ENCODE data around the gene NUDT7.

Gene NUDT7

DNA sequence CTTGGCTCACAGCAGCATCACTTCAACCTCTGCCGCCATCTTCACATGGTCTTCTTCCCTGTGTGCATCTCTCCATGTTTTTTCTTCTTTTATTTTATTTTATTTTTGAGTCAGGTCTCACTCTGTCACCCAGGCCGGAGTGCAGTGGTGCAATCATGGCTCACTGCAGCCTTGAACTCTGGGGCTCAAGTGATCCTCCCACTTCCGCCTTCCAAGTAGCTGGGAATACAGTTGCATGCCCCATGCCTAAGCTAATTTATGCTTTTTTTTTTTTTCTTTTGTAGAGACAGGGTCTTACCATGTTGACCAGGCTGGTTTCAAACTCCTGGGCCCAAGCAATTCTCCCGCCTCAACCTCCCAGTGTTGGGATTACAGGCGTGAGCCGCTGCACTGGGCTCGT, 1.9 kb downstream of the NUDT7 start:
- no peak for DNase-seq (ENCODE audit: low spot score)

DNA sequence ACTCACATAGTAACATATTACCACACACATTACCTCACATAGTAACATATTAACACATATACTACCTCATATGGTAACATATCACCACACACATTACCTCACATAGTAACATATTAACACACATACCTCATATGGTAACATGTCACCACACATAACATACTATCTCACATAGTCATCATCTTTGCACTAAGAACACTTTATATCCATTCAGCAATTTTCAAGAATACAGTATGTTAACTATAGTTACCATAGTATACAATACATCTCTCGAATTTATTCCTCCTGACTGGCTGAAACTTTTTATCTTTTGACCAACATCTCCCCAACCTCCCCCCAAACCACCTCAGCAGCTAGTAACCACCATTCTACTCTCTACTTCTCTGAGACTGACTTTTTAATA, 7.6 kb downstream of the NUDT7 start:
- no peak for DNase-seq (ENCODE audit: low spot score)

DNA sequence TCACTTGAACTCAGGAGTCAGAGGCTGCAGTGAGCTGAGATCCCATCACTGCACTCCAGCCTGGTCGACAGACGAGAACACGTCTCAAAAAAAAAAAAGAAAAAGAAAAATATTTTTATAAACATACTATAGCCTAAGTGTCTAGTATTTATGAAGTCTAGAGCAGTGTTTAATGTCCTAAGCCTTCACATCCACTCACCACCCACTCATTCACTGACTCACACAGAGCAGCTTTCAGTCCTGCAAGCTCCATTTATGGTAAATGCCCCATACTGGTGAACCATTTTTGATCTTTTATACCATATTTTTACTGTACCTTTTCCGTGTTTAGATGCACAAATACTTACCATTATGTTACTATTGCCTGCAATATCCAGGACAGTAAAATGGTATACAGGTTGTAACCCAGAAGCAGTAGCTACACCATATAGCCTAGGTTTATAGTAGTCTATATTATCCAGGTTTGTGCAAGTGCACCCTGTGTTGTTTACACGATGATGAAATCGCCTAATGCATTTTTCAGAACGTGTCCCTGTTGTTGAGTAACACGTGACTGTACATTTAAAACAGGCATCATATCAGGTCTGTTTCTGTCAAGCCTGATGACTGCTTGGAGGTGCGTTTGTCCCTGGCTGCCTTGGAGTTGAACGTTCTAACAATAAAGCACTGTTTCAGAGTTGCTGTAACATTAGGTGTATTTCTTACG, 10.1 kb downstream of the NUDT7 start:
- DNase-seq (ENCODE audit: low spot score), result no peak

DNA sequence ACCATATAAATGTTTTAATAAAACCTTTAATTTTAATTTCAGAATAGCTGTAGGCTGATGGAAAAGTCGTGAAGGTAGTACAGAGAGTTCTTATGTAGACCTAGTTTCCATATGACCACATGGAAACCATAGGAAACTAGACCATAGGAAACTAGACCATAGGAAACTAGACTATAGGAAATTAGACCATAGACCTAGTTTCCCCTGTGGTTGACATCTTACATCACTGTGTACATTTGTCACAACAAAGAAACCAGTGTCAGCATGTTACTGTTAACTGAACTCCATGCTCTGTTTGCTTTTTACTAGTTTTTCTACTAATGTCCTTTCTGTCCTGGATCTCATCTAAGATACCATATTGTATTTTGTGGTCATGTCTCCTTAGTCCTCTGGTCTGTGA, 14.6 kb downstream of the NUDT7 start:
- DNase-seq (ENCODE audit: low spot score), result no peak

DNA sequence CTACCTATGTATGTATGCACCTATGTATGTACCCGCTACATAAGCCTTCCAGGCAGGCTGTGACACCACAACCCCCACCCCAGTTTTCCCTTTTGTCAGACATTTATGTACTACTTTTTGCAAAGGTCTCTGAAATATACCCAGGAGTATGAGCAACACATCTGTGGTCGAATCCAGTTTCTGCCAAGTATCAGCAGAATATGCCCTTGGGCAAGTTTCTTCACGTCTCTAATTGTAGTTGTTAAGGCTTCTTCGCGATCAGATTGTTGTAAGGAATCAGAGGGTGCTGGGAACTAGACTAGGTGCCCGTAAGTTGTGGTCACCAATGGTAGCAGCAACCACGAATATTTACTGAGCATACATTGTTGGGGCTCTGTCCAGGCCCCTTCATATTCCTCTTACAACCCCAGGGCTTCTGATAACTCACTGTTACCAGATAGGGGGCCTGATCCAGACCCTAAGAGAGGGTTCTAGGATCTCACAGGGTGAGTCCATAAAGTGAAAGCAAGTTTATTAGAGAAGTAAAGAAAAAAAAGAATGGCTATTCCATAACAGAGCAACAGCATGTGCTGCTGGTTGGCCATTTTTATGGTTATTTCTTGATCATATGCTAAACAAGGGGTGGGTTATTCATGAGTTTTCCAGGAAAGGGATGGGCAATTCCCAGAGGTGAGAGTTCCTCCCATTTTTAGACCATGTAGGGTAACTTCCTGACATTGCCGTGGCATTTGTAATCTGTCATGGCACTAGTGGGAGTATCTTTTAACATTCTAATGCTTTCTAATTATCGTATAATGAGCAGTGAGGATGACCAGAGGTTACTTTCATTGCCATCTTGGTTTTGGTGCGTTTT, 16.6 kb downstream of the NUDT7 start:
- DNase-seq (ENCODE audit: low spot score), result no peak

DNA sequence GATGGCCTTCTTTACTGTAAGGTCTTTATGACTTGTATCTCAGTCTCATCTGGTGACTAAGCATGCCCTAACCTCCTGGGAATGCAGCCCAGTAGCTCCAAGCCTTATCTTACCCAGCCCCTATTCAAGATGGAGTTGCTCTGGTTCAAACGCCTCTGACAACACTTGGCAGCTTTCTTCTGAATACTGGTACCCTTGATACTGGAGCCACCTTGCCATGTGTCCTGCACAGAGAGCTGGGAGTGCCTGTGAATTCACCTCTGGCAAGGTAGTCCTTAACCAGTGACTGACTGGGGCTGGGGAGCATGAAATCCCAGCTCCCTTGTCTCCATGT, 17.2 kb downstream of the NUDT7 start:
- no peak for DNase-seq (ENCODE audit: low spot score)

DNA sequence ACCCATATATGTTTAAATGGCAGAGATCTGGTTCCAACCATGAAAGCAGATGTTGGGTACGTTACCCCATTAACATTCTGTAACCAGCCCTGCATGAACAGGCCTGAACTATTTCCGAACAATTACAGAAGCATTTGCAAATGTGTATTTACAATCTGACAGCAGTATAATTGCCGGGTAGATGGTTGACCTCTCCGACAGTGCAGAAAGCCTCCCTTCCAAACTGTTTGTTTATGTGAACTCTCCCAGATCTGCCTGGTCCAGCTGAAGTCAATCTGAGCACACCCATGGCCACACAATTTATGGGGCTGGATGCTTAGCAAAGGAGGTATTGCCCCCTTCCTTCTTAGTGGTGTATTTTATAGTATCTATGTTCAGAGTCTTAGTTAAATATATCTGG, 21.8 kb downstream of the NUDT7 start:
- no peak for DNase-seq (ENCODE audit: low spot score)

DNA sequence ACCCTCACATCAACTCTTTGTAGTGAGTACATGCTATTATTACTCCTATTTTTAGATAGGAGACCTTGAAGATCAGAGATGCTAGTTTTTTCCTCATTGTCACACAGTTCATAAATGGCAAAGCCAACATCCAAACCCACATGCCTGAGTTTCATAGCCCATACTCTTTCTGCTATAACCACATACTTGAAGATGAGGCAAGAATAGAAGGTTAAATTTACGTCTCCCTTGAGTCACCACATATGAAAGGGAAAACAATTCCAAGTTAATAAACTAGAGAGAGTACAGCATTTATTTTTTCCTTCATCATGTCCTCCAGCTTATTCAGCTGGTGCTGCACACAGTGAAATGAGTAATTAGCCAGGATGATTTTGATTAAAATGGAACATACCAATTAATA, 23.7 kb downstream of the NUDT7 start:
- no peak for DNase-seq (ENCODE audit: low spot score)

DNA sequence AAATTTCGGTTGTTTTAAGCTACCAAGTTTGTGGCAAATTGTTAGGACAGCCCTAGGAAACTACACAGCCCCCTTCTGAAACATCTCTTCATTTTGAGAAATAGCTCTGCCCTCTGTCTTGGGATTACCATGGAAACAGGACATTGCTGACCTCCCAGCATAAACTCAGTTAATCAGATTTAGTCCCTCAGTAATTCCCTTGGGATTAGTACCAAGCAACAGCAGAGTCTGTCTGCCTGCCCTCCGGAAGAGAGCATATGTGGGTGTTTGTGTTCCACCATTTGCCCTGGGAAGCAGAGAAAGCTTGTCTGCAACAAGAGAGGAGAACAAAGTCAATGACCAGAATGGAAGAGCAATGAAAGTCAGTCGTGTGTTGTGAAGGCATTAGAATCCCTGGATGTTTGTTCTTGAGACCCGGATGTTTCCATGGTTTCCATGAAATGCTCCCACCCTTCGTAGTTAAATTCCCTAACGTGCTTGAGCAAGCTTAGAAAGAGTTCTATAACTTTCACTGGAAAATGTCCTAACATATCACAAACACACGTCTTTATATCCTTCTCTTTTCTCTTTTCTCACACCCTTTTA, 26.2 kb downstream of the NUDT7 start:
- DNase-seq (ENCODE audit: low spot score), result no peak

DNA sequence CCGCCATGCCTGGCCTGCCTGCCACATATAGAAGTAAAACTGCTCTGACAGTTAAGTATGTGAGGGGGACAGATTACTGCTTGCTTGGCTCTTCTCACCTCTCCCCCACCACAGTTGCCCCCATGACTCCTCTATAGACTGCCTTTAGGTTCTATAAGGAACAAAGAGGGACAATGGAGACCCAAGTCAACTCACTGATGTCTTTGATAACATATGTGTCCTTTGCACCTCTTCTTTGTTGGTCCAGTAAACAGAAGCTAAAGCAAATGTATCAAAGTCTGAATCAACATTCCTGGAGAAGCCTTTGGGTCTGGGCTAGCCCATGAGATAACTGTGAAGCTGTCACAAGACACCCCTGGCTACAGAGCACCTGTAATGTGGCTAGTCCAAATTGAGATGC, 27.1 kb downstream of the NUDT7 start:
- no peak for DNase-seq (ENCODE audit: low spot score)

DNA sequence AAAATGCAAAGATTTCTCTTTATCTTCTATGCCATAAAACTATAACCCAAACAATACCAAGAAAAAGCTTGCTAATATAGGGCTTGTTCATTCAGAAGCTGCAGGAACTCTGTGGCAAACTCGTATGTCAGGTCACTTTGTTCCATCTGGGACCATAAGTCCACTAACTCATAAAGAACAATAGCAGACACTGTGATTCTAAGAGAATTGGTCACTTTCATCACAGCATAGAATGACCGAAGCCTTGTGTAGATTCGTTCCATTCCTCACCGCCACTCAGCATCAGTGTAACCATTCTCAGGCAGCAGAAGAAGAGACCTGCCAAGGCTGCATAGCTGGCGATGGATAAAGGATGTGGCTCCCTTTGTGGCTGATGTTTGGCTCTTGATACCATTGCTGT, 35.7 kb downstream of the NUDT7 start:
- no peak for DNase-seq (ENCODE audit: low spot score)

DNA sequence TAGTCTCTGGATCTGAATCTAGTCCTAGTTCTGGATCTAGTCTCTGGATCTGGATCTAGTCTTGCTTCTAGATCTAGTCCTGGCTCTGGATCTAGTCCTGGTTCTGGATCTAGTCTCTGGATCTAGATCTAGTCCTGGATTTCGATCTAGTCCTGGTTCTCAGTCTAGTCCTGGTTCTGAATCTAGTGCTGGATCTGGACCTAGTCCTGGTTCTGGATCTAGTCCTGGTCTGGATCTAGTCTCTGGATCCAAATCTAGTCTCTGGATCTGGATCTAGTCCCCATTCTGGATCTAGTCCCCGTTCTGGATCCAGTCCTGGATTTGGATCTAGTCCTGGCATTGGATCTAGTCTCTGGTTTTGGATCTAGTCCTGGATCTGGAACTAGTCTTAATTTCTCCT, 36.2 kb downstream of the NUDT7 start:
- DNase-seq (ENCODE audit: low spot score), result no peak

DNA sequence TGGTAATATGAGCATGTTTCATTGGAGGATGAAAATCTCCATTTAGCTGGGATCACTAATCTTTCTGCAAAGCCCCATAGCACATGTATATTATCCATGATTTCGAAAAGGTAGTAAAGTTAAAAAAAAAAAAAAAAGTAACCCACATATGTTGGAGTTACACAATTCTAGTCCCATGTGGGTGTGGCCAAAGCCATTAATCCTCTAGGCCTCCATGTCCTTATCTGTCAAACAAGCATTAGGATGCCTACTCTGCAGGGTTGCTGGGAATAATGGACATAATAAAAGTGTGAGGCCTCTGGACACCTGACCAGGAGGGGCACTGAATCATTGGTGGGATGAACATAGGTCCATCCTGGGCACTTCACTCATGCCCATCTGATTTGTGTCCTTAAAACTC, 36.9 kb downstream of the NUDT7 start:
- DNase-seq (ENCODE audit: low spot score), result no peak

DNA sequence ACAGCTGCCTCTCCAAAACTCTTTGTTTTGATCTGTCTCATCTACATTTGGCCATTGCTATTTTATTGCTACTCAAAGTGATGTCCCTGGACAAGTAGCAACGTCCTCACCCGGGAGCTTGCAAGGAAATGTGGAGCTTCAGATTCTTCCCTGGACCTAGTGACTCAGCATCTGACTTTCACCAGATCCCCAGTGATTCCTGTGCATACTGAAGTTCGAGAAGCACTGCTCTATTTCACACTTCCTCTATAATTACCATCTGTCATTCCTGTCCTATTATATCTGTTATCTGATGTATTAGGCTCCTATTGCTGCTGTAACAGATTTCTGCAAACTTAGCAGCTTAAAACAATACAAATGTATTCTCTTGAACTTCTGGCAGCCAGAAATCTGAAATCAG, 37.5 kb downstream of the NUDT7 start:
- DNase-seq (ENCODE audit: low spot score), result no peak

DNA sequence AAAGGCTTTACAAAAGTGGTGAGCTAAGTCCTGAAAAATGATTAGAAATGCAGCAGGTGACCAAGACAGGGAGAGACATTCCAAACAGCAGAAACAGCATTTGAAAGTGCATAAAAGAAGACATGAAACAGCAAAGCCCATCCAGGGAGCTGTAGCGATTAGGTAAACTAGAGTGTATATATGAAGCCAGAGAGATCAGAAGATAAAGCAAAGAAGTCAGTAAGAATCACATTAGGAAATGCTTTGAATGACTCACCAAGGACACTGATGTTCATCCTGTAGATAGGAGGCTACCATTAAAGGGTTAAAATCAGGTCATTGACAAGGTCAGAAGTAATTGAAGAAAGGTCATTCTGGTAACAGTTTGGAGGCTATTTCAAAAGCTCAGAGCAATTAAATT, 38.5 kb downstream of the NUDT7 start:
- no peak for DNase-seq (ENCODE audit: low spot score)

DNA sequence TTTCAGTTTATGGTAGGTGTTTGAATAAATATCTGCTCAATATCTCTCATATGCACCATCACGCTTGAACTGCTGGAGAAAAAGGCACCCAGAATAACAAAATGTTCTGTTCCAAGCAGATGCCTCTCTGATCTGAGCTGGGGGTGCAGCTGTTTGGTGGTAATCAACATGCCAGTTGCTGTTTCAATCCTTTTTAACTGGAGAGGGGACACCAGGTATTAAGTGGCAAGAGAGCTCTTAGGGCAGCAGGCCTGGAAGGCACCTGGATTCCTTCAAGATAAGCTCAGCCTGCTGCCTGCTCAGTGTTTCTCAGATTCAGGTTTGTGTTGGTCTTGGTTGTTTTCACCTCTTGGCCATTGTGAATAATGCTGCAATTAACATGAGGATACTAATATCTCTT, 38.9 kb downstream of the NUDT7 start:
- DNase-seq (ENCODE audit: low spot score), result no peak

DNA sequence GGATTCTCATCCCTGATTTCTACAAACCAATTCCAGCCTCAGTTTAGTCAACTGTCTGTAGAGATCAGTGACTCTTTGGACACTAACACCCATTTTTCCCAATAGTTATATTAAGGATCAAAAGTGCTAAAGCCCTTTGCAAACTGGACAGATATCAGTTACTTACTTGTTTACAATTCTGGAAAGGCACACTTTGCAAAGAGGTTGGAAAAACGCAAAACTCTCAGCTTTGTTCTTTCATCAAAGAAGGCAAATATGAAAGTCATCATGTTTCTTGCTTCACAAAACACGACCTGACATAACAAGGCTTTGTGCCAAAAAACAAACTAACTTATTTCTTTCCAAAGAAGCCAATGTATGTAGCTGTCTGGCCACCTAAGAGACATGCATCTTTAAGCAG, 39.9 kb downstream of the NUDT7 start:
- no peak for DNase-seq (ENCODE audit: low spot score)

DNA sequence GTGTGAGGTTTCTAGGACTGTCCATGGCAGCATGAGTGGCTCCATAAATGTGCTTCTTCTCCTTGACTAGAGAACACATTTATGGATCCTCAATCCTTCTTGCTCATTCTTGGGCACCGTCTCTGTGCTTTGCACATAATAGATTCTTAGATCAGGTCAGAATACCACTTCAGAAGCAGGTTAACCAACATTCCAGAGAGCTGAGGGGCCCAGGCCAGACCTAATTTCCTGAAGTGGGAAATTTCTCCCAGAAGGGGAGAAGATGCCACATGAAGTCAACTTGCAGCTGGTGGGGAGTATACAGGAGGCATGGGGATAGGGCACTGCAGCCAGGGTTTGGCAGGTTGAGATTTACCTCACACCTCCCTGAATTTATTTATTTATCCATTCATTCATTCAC, 41.7 kb downstream of the NUDT7 start:
- DNase-seq (ENCODE audit: low spot score), result no peak

DNA sequence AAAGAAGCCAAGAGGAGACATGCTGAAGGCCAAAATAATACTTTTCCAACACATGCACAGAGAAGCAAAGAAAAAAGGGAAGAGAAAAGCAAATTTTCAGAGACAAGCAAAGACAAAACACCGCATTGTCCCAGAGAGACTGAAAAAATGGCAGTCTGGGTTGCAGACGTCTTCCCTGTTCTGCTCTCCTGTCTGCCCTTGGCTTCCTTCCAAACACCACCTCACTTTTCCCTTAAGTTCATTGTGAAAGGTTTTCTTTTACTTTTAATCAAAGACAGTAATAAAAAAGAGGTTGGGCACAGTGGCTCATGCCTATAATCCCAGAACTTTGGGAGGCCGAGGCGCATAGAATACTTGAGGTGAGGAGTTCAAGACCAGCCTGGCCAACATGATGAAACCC, 44.9 kb downstream of the NUDT7 start:
- DNase-seq (ENCODE audit: low spot score), result no peak

DNA sequence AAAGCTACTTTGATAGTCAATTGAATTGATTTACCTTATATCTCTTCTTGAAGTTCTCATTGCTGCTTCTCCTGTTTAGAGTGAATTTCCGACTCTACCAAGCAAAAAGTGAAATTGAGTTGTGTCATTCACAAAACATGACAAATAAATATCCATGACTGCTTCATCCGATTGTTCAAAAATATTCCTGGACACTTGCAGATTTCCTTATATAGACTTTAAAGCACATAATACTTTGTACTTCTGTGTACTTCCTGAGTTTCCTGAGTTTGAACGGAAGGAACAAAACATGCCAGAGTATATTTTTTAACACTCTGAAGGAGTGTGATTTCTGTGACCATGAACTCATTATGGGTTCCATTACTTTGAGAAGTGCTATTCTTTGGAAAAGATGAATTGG, 45.5 kb downstream of the NUDT7 start:
- DNase-seq (ENCODE audit: low spot score), result no peak

DNA sequence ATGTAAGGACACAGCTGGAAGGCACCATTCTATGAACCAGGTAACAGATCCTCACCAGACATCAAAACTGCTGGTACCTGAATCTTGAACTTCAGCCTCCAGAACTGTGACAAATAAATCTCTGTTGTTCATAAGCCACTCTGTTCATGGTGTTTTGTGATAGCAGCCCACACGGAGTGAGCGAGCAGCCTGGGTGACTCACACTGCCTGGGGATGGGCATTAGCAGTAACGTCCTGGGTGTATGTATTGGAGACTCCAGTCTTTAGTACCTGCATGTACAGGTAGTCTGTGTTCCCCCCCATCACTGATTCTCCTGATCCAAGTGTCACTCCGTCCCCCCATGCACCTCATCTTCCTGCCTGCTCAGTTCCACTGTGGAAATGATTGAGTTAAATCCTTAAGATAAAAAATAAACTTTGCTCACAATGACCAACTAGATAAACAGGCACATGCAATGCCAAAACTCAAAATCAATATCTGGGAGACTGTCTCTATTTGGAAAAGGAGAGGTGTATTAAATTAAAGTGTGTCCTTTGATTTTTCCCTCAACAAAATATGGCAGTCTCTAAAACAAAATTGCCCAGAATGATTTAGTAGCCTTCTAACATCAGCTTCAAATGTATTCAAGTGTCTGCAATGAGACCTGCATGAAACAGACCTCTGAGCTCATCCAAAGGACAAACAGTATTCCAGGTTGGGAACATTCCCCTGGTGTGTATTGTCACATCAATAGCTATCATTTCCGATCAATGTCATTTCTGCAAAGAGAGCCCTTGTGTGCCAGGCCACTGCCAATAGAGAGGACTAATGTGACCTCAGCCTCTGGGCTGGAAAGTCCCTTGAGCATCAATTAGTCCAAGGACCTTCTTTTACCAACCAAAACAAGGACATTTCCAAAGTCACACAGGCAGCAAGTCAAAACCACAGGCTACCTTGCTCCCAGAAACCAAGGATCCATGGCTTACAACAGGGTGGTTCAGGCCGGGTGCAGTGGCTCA, 53.9 kb downstream of the NUDT7 start:
- DNase-seq (ENCODE audit: low spot score), result no peak

DNA sequence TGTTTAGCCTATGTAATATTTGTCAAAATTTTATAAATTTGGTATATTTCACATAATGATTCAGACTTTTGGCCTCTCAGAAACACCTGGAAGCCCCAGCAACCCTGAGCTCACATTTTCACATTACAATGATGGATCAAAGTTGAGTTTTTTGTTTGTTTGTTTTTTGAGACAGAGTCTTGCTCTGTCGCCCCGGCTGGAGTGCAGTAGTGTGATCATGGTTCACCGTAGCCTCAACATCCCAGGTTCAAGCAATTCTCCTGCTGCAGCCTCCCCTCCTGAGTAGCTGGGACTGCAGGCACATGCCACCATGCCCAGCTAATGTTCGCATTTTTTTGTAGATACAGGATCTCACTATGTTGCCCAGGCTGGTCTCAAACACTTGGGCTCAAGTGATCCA, 55.4 kb downstream of the NUDT7 start:
- DNase-seq (ENCODE audit: low spot score), result no peak

Measured in HuH-7.5 (cell line).